Measurements from ENCODE around the gene ZNF175. TPM values are rescaled to one million over a fixed set of nuclear protein-coding genes. Genes with fewer than 3 reads are reported as not detected.

The ZNF175 gene
- total and polyA plus RNA-seq, 10 of the 15 experiments (the other 5 are each of a cell fraction or from before 2014, with no cell fraction given) = 1.5 to 12.0 (median 4.1) TPM

- H4K20me1 ChIP-seq (ENCODE audit: control insufficient read depth, insufficient read depth) = no peaks in the 10 kb centered on the region
- TF ChIP-seq NFIC (IDR thresholded peaks at IDR 0.05; ENCODE audit: low read depth, low read length) (no peak), DPF2 (IDR thresholded peaks at IDR 0.05) (no peak), SREBF1 (IDR thresholded peaks at IDR 0.05; ENCODE audit: low read length) (no peak), TAF1 (IDR thresholded peaks at IDR 0.05; ENCODE audit: borderline replicate concordance, low read depth, low read length) (no peak), ZBTB40 (IDR thresholded peaks at IDR 0.05; ENCODE audit: borderline replicate concordance) (no peak), KDM1A (IDR thresholded peaks at IDR 0.05; ENCODE audit: borderline replicate concordance) (no peak), POLR2AphosphoS2 (IDR thresholded peaks at IDR 0.05; ENCODE audit: low read depth, low read length) (no peak), CREM (IDR thresholded peaks at IDR 0.05; ENCODE audit: low read depth) (0 out of 2 replicates have a peak, but pooled peaks have one; percentile 27), CBFB (IDR thresholded peaks at IDR 0.05; ENCODE audit: low read depth) (peak; percentile 53; the same call in 1 of the 2 replicates), MTA2 (IDR thresholded peaks at IDR 0.05; ENCODE audit: low read depth) (no peak), HCFC1 (IDR thresholded peaks at IDR 0.05; ENCODE audit: low read length) (no peak), HDAC2 (IDR thresholded peaks at IDR 0.05) (no peak), RELA (IDR thresholded peaks at IDR 0.05; ENCODE audit: borderline replicate concordance, partially characterized antibody) (peak; percentile 17), EP300 (IDR thresholded peaks at IDR 0.05; ENCODE audit: borderline replicate concordance in 1 of 2, control insufficient read depth in 1 of 2, low read depth in 2 of 2, low read length in 2 of 2) (no peak)
- TF ChIP-seq, protein P1, sequence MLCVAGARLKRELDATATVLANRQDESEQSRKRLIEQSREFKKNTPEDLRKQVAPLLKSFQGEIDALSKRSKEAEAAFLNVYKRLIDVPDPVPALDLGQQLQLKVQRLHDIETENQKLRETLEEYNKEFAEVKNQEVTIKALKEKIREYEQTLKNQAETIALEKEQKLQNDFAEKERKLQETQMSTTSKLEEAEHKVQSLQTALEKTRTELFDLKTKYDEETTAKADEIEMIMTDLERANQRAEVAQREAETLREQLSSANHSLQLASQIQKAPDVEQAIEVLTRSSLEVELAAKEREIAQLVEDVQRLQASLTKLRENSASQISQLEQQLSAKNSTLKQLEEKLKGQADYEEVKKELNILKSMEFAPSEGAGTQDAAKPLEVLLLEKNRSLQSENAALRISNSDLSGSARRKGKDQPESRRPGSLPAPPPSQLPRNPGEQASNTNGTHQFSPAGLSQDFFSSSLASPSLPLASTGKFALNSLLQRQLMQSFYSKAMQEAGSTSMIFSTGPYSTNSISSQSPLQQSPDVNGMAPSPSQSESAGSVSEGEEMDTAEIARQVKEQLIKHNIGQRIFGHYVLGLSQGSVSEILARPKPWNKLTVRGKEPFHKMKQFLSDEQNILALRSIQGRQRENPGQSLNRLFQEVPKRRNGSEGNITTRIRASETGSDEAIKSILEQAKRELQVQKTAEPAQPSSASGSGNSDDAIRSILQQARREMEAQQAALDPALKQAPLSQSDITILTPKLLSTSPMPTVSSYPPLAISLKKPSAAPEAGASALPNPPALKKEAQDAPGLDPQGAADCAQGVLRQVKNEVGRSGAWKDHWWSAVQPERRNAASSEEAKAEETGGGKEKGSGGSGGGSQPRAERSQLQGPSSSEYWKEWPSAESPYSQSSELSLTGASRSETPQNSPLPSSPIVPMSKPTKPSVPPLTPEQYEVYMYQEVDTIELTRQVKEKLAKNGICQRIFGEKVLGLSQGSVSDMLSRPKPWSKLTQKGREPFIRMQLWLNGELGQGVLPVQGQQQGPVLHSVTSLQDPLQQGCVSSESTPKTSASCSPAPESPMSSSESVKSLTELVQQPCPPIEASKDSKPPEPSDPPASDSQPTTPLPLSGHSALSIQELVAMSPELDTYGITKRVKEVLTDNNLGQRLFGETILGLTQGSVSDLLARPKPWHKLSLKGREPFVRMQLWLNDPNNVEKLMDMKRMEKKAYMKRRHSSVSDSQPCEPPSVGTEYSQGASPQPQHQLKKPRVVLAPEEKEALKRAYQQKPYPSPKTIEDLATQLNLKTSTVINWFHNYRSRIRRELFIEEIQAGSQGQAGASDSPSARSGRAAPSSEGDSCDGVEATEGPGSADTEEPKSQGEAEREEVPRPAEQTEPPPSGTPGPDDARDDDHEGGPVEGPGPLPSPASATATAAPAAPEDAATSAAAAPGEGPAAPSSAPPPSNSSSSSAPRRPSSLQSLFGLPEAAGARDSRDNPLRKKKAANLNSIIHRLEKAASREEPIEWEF (IDR thresholded peaks at IDR 0.05; ENCODE audit: insufficient replicate concordance, low read depth, low read length) = no peak
Observed at GRCh38 chr19:51607920-51608562, 37.0 kb downstream of the ZNF175 start.

More at GRCh38 chr19:51607920-51608562, 37.0 kb downstream of the ZNF175 start:
- SMC1A ChIA-PET (ENCODE audit: uncharacterized antibody, unreplicated experiment) = interaction anchor here (1.2 to 3.0 kb wide), 6 partner anchors 13 to 137 kb away, joined by 3 to 19 read pairs (median 8); no protein-coding TSS in a partner anchor
- H3K36me3 ChIP-seq (ENCODE audit: control insufficient read depth in 2 of 2, insufficient read depth in 2 of 2, low read length in 1 of 2) = no peaks in the 10 kb centered on the region
- no peaks in the 10 kb centered on the region for H3K79me2 ChIP-seq (ENCODE audit: control insufficient read depth, insufficient read depth, low read length)
- ATAC-seq (peak; percentile 46), FAIRE-seq (no peak), DNase-seq (ENCODE audit: low read depth, low spot score) (no peak)
- no peak overlapping the region for H3K4me3 ChIP-seq
- H2AFZ ChIP-seq (ENCODE audit: control insufficient read depth, low read depth, low read length) = no peak overlapping the region
- POLR2A ChIA-PET = no interaction called here
- H3K4me2 ChIP-seq (ENCODE audit: control insufficient read depth, insufficient read depth) = peak overlapping the region; percentile 99
- in situ Hi-C loops (cut with MboI) (no loop called here), intact Hi-C loops (cut with micrococcal nuclease; ENCODE audit: unreplicated experiment) (loop anchor here (5.0 kb wide), 1 partner anchor 36 kb away; the partner anchor contains the start of gene ZNF175)
- no peaks in the 10 kb centered on the region for H3K27me3 ChIP-seq (replicated peaks in 1 of 2; ENCODE audit: control insufficient read depth in 2 of 2, insufficient read depth in 2 of 2, low read length in 1 of 2)
- peak overlapping the region; percentile 28; the same call in 1 of the 2 replicates for H3K9ac ChIP-seq (ENCODE audit: control insufficient read depth, insufficient read depth, low read length)
- H3K27ac ChIP-seq (ENCODE audit: control insufficient read depth, insufficient read depth) = peak overlapping the region; percentile 84
- CTCF ChIA-PET = interaction anchor here (0.9 to 3.9 kb wide), 14 partner anchors 8 to 258 kb away, joined by 3 to 24 read pairs (median 3); partner anchors contain the start of genes NKG7 and SIGLEC10
- no TSS peak for BruUV-seq (replicated peaks)
- WGBS (ENCODE audit: insufficient coverage, insufficient replicate concordance, low lambda C conversion rate, missing lambda C conversion rate) = 46% methylated on average over 13 of the region's 13 CpGs
- H3K4me1 ChIP-seq (ENCODE audit: control insufficient read depth, insufficient read depth, low read length) = peaks cover 30% of the 10 kb centered on the region
- peaks cover 6% of the 10 kb centered on the region; the same call in 2 of the 3 replicates for H3K9me3 ChIP-seq (replicated peaks; ENCODE audit: control insufficient read depth, insufficient read depth, low read length)
- RAD21 ChIA-PET (ENCODE audit: unreplicated experiment) = interaction anchor here (0.8 to 2.3 kb wide), 2 partner anchors 13 to 49 kb away, joined by 4 to 12 read pairs; no protein-coding TSS in a partner anchor
